ENCODE results near the gene STARD5.

STARD5 gene

GRCh38 chr15:81284256-81285031, 39.5 kb downstream of the STARD5 start:
- no peak for TF ChIP-seq REST (IDR thresholded peaks at IDR 0.05; ENCODE audit: low read depth)
- TF ChIP-seq CEBPB (IDR thresholded peaks at IDR 0.05), result no peak
- TF ChIP-seq EGR1 (IDR thresholded peaks at IDR 0.05), result no peak
- TF ChIP-seq USF1 (IDR thresholded peaks at IDR 0.05), result no peak
- no peak for TF ChIP-seq FOXM1 (IDR thresholded peaks at IDR 0.05; ENCODE audit: borderline replicate concordance, low read depth)
- no peak for TF ChIP-seq RAD21 (IDR thresholded peaks at IDR 0.05; ENCODE audit: low read depth)
- no peak for TF ChIP-seq EP300 (IDR thresholded peaks at IDR 0.05; ENCODE audit: borderline replicate concordance)
- no peak for TF ChIP-seq MAX (IDR thresholded peaks at IDR 0.05)
- no peak for TF ChIP-seq NFIC (IDR thresholded peaks at IDR 0.05)
- TF ChIP-seq TEAD4 (IDR thresholded peaks at IDR 0.05), result no peak
- TF ChIP-seq TCF12 (IDR thresholded peaks at IDR 0.05; ENCODE audit: low read depth), result no peak
- no peak for TF ChIP-seq CREB1 (IDR thresholded peaks at IDR 0.05; ENCODE audit: low read depth)
- TF ChIP-seq YY1 (IDR thresholded peaks at IDR 0.05; ENCODE audit: low read depth), result no peak
- no peak for TF ChIP-seq ZBTB7A (IDR thresholded peaks at IDR 0.05; ENCODE audit: low read depth)

- no peak for TF ChIP-seq USF1 (IDR thresholded peaks at IDR 0.05)
- no peak for TF ChIP-seq TCF12 (IDR thresholded peaks at IDR 0.05; ENCODE audit: low read depth)
- no peak for TF ChIP-seq REST (IDR thresholded peaks at IDR 0.05; ENCODE audit: low read depth)
- no peak for TF ChIP-seq YY1 (IDR thresholded peaks at IDR 0.05; ENCODE audit: low read depth)
- TF ChIP-seq EGR1 (IDR thresholded peaks at IDR 0.05), result no peak
- TF ChIP-seq EP300 (IDR thresholded peaks at IDR 0.05; ENCODE audit: borderline replicate concordance), result no peak
- no peak for TF ChIP-seq FOXM1 (IDR thresholded peaks at IDR 0.05; ENCODE audit: borderline replicate concordance, low read depth)
- TF ChIP-seq RAD21 (IDR thresholded peaks at IDR 0.05; ENCODE audit: low read depth), result no peak
- no peak for TF ChIP-seq NFIC (IDR thresholded peaks at IDR 0.05)
- no peak for TF ChIP-seq CEBPB (IDR thresholded peaks at IDR 0.05)
- no peak for TF ChIP-seq TAF1 (IDR thresholded peaks at IDR 0.05; ENCODE audit: low read depth)
- no peak for TF ChIP-seq TEAD4 (IDR thresholded peaks at IDR 0.05)
- TF ChIP-seq CREB1 (IDR thresholded peaks at IDR 0.05; ENCODE audit: low read depth), result no peak
- no peak for TF ChIP-seq MAX (IDR thresholded peaks at IDR 0.05)
Measured at GRCh38 chr15:81282911-81283310, 41.0 kb downstream of the STARD5 start.

GRCh38 chr15:81282606-81282895, 41.4 kb downstream of the STARD5 start:
- TF ChIP-seq EGR1 (IDR thresholded peaks at IDR 0.05) (no peak), RAD21 (IDR thresholded peaks at IDR 0.05; ENCODE audit: low read depth) (no peak), EP300 (IDR thresholded peaks at IDR 0.05; ENCODE audit: borderline replicate concordance) (no peak), YY1 (IDR thresholded peaks at IDR 0.05; ENCODE audit: low read depth) (no peak), CREB1 (IDR thresholded peaks at IDR 0.05; ENCODE audit: low read depth) (no peak), USF1 (IDR thresholded peaks at IDR 0.05) (no peak), FOXM1 (IDR thresholded peaks at IDR 0.05; ENCODE audit: borderline replicate concordance, low read depth) (no peak), TAF1 (IDR thresholded peaks at IDR 0.05; ENCODE audit: low read depth) (no peak), TCF12 (IDR thresholded peaks at IDR 0.05; ENCODE audit: low read depth) (no peak), MAX (IDR thresholded peaks at IDR 0.05) (no peak), TEAD4 (IDR thresholded peaks at IDR 0.05) (no peak), CEBPB (IDR thresholded peaks at IDR 0.05) (no peak), REST (IDR thresholded peaks at IDR 0.05; ENCODE audit: low read depth) (no peak), ZBTB7A (IDR thresholded peaks at IDR 0.05; ENCODE audit: low read depth) (no peak), NFIC (IDR thresholded peaks at IDR 0.05) (no peak)
